Measurements from ENCODE around the gene TSPOAP1.

The TSPOAP1 gene

DNA sequence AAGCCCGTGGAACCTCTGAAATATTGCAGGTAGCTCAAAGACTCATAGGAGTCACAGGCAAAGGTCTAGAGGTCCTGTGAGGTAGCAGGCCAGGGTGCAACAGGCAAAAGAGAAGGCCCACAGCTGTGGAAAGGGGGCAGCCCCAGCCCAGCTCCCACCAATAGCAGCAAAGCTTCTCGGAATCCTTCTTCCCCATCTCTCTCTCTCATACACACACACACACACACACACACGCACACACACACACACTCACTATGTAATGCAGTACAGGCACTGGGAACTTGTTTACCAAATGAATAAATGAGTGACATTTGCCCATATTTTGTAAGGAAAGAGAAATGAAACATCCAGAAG is 40.2 kb upstream of the TSPOAP1 start:
- no peaks in the 10 kb centered on the region for H3F3A ChIP-seq (ENCODE audit: control insufficient read depth, insufficient read depth)
- no peak overlapping the region for H3K27ac ChIP-seq (ENCODE audit: low read depth, low read length)
- peaks cover 5% of the 10 kb centered on the region for H3K4me1 ChIP-seq (ENCODE audit: control insufficient read depth, low read length)
- no peaks in the 10 kb centered on the region for H3K9me3 ChIP-seq (ENCODE audit: control insufficient read depth, insufficient read depth, low read length)
- H3K4me2 ChIP-seq (ENCODE audit: low read length): no peak overlapping the region
- no peaks in the 10 kb centered on the region for H3K36me3 ChIP-seq (ENCODE audit: control insufficient read depth, low read length)
- H3K27me3 ChIP-seq (ENCODE audit: control insufficient read depth, low read length): no peaks in the 10 kb centered on the region; the same call in 1 of the 2 replicates
- no peaks in the 10 kb centered on the region for H3K79me2 ChIP-seq (ENCODE audit: control insufficient read depth, low read length)
- H3K4me3 ChIP-seq (ENCODE audit: low read length): no peak overlapping the region
- no peaks in the 10 kb centered on the region for H3K9me2 ChIP-seq (replicated peaks; ENCODE audit: control insufficient read depth, low read length)
- TF ChIP-seq EZH2phosphoT487 (IDR thresholded peaks at IDR 0.05; ENCODE audit: borderline replicate concordance, low read length) (no peak), CTCF (IDR thresholded peaks at IDR 0.05; ENCODE audit: low read depth, low read length, poor library complexity, severe bottlenecking) (no peak)
- H4K20me1 ChIP-seq (ENCODE audit: control insufficient read depth, insufficient read depth, low read depth, low read length): no peaks in the 10 kb centered on the region

DNA sequence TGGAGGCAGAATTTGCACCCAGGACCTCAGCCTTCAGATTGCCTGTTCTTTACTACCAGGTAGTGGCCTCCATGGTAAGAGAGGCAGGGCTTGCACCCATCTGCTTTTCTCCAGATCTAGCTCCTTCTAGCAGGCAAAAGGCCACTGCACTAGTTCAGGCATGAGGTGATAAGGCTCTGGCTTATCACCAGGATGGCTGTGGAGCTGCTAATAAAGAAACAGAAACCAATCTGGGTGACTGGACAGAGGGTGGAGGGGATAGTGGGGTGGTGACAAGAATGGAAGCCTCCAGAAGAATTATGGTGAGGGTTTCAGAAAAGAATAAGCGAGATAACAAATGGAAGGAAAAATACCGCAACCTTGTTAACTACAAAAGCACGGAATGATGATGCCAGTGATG is 38.9 kb upstream of the TSPOAP1 start:
- TF ChIP-seq CTCF (IDR thresholded peaks at IDR 0.05; ENCODE audit: low read depth, low read length, poor library complexity, severe bottlenecking) (no peak), EZH2phosphoT487 (IDR thresholded peaks at IDR 0.05; ENCODE audit: borderline replicate concordance, low read length) (no peak)
- H3K4me1 ChIP-seq (ENCODE audit: control insufficient read depth, low read length): peaks cover 5% of the 10 kb centered on the region

GRCh38 chr17:58365980-58366595 is 37.5 kb upstream of the TSPOAP1 start:
- H3K4me1 ChIP-seq (ENCODE audit: control insufficient read depth, low read length): peaks cover 5% of the 10 kb centered on the region
- H3K79me2 ChIP-seq (ENCODE audit: control insufficient read depth, low read length): no peaks in the 10 kb centered on the region

More for the DNA sequence above, 38.9 kb upstream of the TSPOAP1 start:
- no peaks in the 10 kb centered on the region for H3K79me2 ChIP-seq (ENCODE audit: control insufficient read depth, low read length)
- H3K4me2 ChIP-seq (ENCODE audit: low read length): no peak overlapping the region
- H3K9me2 ChIP-seq (replicated peaks; ENCODE audit: control insufficient read depth, low read length): no peaks in the 10 kb centered on the region
- H3K9me3 ChIP-seq (ENCODE audit: control insufficient read depth, insufficient read depth, low read length): no peaks in the 10 kb centered on the region
- no peaks in the 10 kb centered on the region for H3F3A ChIP-seq (ENCODE audit: control insufficient read depth, insufficient read depth)
- no peak overlapping the region for H3K27ac ChIP-seq (ENCODE audit: low read depth, low read length)
- no peaks in the 10 kb centered on the region for H3K36me3 ChIP-seq (ENCODE audit: control insufficient read depth, low read length)
- H3K27me3 ChIP-seq (ENCODE audit: control insufficient read depth, low read length): no peaks in the 10 kb centered on the region; the same call in 1 of the 2 replicates
- H4K20me1 ChIP-seq (ENCODE audit: control insufficient read depth, insufficient read depth, low read depth, low read length): no peaks in the 10 kb centered on the region
- H3K4me3 ChIP-seq (ENCODE audit: low read length): no peak overlapping the region

More at GRCh38 chr17:58365980-58366595, 37.5 kb upstream of the TSPOAP1 start:
- TF ChIP-seq EZH2phosphoT487 (IDR thresholded peaks at IDR 0.05; ENCODE audit: borderline replicate concordance, low read length) (no peak), CTCF (IDR thresholded peaks at IDR 0.05; ENCODE audit: low read depth, low read length, poor library complexity, severe bottlenecking) (no peak)
- H3K4me3 ChIP-seq (ENCODE audit: low read length): no peak overlapping the region
- no peaks in the 10 kb centered on the region for H3F3A ChIP-seq (ENCODE audit: control insufficient read depth, insufficient read depth)
- H3K27ac ChIP-seq (ENCODE audit: low read depth, low read length): no peak overlapping the region
- no peak overlapping the region for H3K4me2 ChIP-seq (ENCODE audit: low read length)
- H4K20me1 ChIP-seq (ENCODE audit: control insufficient read depth, insufficient read depth, low read depth, low read length): no peaks in the 10 kb centered on the region
- no peaks in the 10 kb centered on the region for H3K36me3 ChIP-seq (ENCODE audit: control insufficient read depth, low read length)
- no peaks in the 10 kb centered on the region for H3K9me2 ChIP-seq (replicated peaks; ENCODE audit: control insufficient read depth, low read length)
- no peaks in the 10 kb centered on the region for H3K27me3 ChIP-seq (ENCODE audit: control insufficient read depth, low read length)
- H3K9me3 ChIP-seq (ENCODE audit: control insufficient read depth, insufficient read depth, low read length): no peaks in the 10 kb centered on the region
